HCT116 (cell line): Measurements from ENCODE around the gene FAM131A. TPM values are rescaled to one million over a fixed set of nuclear protein-coding genes. Genes with fewer than 3 reads are reported as not detected.

Source experiments
- ATAC-seq: fragments of 200-7000 bp; cut with Tn5 transposase; 2 replicates; pipeline ENCODE4 v1.9.1; 2020; ENCODE audit warnings: mild to moderate bottlenecking, moderate library complexity
- BruUV-seq: library from RNA; stranded (reverse); fragments of 400-500 nt; replicated peaks from 2 replicates; lab custom pipeline; 2021; lab: Mats Ljungman, UMichigan
- CTCF ChIA-PET: fragments of 300-600 bp; sonication (Branson Sonifier 250); formaldehyde crosslinking; loops from one replicate; lab custom pipeline; 2021; ENCODE audit warnings: antibody characterized with exemption; lab: Charles Lee
- POLR2A ChIA-PET: fragments of 300-600, 350-600 bp; sonication (Branson Sonifier 250); formaldehyde crosslinking; loops from one replicate; lab custom pipeline; 2021; ENCODE audit warnings: antibody characterized with exemption; lab: Charles Lee
- RAD21 ChIA-PET, 2 experiments: fragments of 300-600 bp; sonication (Branson Sonifier 250); formaldehyde crosslinking; loops; one replicate each; lab custom pipeline; 2023; ENCODE audit warnings: low total read pairs in 2 of 2; ENCODE audit not compliant: uncharacterized antibody in 2 of 2, unreplicated experiment in 2 of 2, low non-redundant PET in 1 of 2; lab: Charles Lee
- DNase-seq: peaks from one replicate; pipeline ENCODE4 v3.0.0-alpha.2; 2010; ENCODE audit warnings: low read depth, low spot score
- H2AFZ ChIP-seq: fragments of 200-600 bp; shearing (Covaris generic), sonication (generic); 2 replicates; pipeline ENCODE4 v1.6.1; 2017; ENCODE audit warnings: low read depth, mixed run types, mixed read lengths, antibody characterized with exemption, low read length; ENCODE audit not compliant: poor library complexity, severe bottlenecking
- H3K27ac ChIP-seq: 2 replicates; pipeline ENCODE4 v1.5.1; 2012; ENCODE audit warnings: low read depth, low read length
- H3K27me3 ChIP-seq: fragments of 200-600 bp; sonication (generic); 2 replicates; pipeline ENCODE4 v1.6.1; 2016; ENCODE audit warnings: mixed run types, low read length, mixed read lengths; ENCODE audit not compliant: insufficient read depth
- H3K36me3 ChIP-seq, 2 experiments: fragments of 200-500 bp in 1 of 2; fragments of 200-600 bp in 1 of 2; sonication (Bioruptor generic) in 1 of 2; sonication (generic) in 1 of 2; 2 replicates each; pipeline versions ENCODE4 v1.5.1 to v1.6.1; 2014 to 2016; ENCODE audit warnings: low read length in 2 of 2, inconsistent platforms in 1 of 2, mixed read lengths in 1 of 2, mixed run types in 1 of 2; ENCODE audit not compliant: insufficient read depth in 2 of 2, control insufficient read depth in 1 of 2
- H3K4me1 ChIP-seq, 2 experiments: fragments of 200-600 bp in 1 of 2; sonication (generic) in 1 of 2; 2 replicates each; pipeline versions ENCODE4 v1.5.1 to v1.6.1; 2012 to 2017; ENCODE audit warnings: low read length in 2 of 2, inconsistent platforms in 1 of 2, mild to moderate bottlenecking in 1 of 2, mixed read lengths in 1 of 2, mixed run types in 1 of 2, moderate library complexity in 1 of 2; ENCODE audit not compliant: insufficient read depth in 2 of 2, control insufficient read depth in 1 of 2
- H3K4me2 ChIP-seq: fragments of 200-600 bp; sonication (generic); 2 replicates; pipeline ENCODE4 v1.6.1; 2017; ENCODE audit warnings: mixed run types, low read length, mixed read lengths
- H3K4me3 ChIP-seq, 2 experiments: fragments of 200-600 bp in 1 of 2; sonication (generic) in 1 of 2; replicated peaks in 1 of 2; 2 replicates each; pipeline ENCODE4 v1.5.1; 2011 to 2016; ENCODE audit warnings: low read length in 2 of 2, control low read depth in 1 of 2, low read depth in 1 of 2, mild to moderate bottlenecking in 1 of 2, mixed read lengths in 1 of 2, mixed run types in 1 of 2
- H3K79me2 ChIP-seq: fragments of 200-600 bp; sonication (generic); 2 replicates; pipeline ENCODE4 v1.6.1; 2017; ENCODE audit warnings: mild to moderate bottlenecking, mixed run types, low read length, moderate library complexity, mixed read lengths; ENCODE audit not compliant: insufficient read depth
- H3K9ac ChIP-seq: fragments of 200-600 bp; sonication (generic); 2 replicates; pipeline ENCODE4 v1.6.1; 2016; ENCODE audit warnings: low read length, mixed read lengths
- H3K9me2 ChIP-seq: fragments of 200-600 bp; sonication (generic), shearing (Covaris generic); 2 replicates; pipeline ENCODE4 v1.6.1; 2017; ENCODE audit warnings: mixed run types, mild to moderate bottlenecking, moderate library complexity; ENCODE audit not compliant: insufficient read depth
- H3K9me3 ChIP-seq, 2 experiments: fragments of 200-500 bp in 1 of 2; fragments of 200-600 bp in 1 of 2; sonication (Bioruptor generic) in 1 of 2; sonication (generic) in 1 of 2; 2 replicates each; pipeline ENCODE4 v1.6.1; 2014 to 2017; ENCODE audit warnings: low read length in 2 of 2, mixed read lengths in 2 of 2, inconsistent platforms in 1 of 2, low read depth in 1 of 2, mild to moderate bottlenecking in 1 of 2, mixed run types in 1 of 2, moderate library complexity in 1 of 2; ENCODE audit not compliant: control insufficient read depth in 1 of 2, insufficient read depth in 1 of 2
- H4K20me1 ChIP-seq: fragments of 200-600 bp; sonication (generic), shearing (Covaris generic); 2 replicates; pipeline ENCODE4 v1.6.1; 2017; ENCODE audit warnings: mixed run types, mild to moderate bottlenecking, moderate library complexity; ENCODE audit not compliant: insufficient read depth
- CBX3 ChIP-seq: IDR thresholded peaks from 2 replicates; pipeline ENCODE4 v1.6.1; 2012; ENCODE audit warnings: low read depth
- CEBPB ChIP-seq: IDR thresholded peaks from 2 replicates; pipeline ENCODE4 v1.6.1; 2012; ENCODE audit warnings: low read depth
- CTCF ChIP-seq, 3 experiments: fragments of 200-600 bp in 1 of 3; sonication (generic) in 1 of 3; IDR thresholded peaks in 2 of 3; conservative IDR thresholded peaks in 1 of 3; 2 replicates each; pipeline ENCODE4 v1.5.1; 2012 to 2017; ENCODE audit warnings: low read depth in 2 of 3, low read length in 2 of 3, antibody characterized with exemption in 1 of 3, borderline replicate concordance in 1 of 3, control low read depth in 1 of 3, mild to moderate bottlenecking in 1 of 3, mixed read lengths in 1 of 3, mixed run types in 1 of 3, moderate library complexity in 1 of 3; ENCODE audit not compliant: insufficient read depth in 1 of 3
- EGR1 ChIP-seq: IDR thresholded peaks from 2 replicates; pipeline ENCODE4 v1.6.1; 2012; ENCODE audit warnings: low read depth
- ELF1 ChIP-seq: IDR thresholded peaks from 2 replicates; pipeline ENCODE4 v1.6.1; 2012; ENCODE audit warnings: low read depth, borderline replicate concordance
- EZH2 ChIP-seq: fragments of 200-600 bp; sonication (generic); IDR thresholded peaks from 2 replicates; pipeline ENCODE4 v1.6.1; 2017; ENCODE audit warnings: antibody characterized with exemption, mixed run types
- EZH2phosphoT487 ChIP-seq: fragments of 200-600 bp; IDR thresholded peaks from 2 replicates; pipeline ENCODE4 v1.6.1; 2018; ENCODE audit warnings: antibody characterized with exemption, borderline replicate concordance
- FOSL1 ChIP-seq: IDR thresholded peaks from 2 replicates; pipeline ENCODE4 v1.6.1; 2012; ENCODE audit warnings: low read depth
- POLR2A ChIP-seq: IDR thresholded peaks from 2 replicates; pipeline ENCODE4 v1.7.0; 2011; ENCODE audit warnings: borderline replicate concordance; ENCODE audit not compliant: insufficient read depth, insufficient read length; ENCODE audit errors: extremely low read depth
- POLR2AphosphoS5 ChIP-seq: IDR thresholded peaks from 2 replicates; pipeline ENCODE4 v1.6.1; 2011; ENCODE audit warnings: mild to moderate bottlenecking, low read depth, low read length, moderate library complexity
- RAD21 ChIP-seq: IDR thresholded peaks from 2 replicates; pipeline ENCODE4 v1.6.1; 2012; ENCODE audit warnings: low read depth, mild to moderate bottlenecking
- SIN3A ChIP-seq: IDR thresholded peaks from 2 replicates; pipeline ENCODE4 v1.6.1; 2012; ENCODE audit warnings: low read depth
- SRF ChIP-seq: IDR thresholded peaks from 2 replicates; pipeline ENCODE4 v1.6.1; 2012; ENCODE audit warnings: low read depth
- TCF7L2 ChIP-seq: IDR thresholded peaks from 2 replicates; pipeline ENCODE4 v1.7.0; 2011; ENCODE audit warnings: borderline replicate concordance, inconsistent platforms; ENCODE audit not compliant: insufficient read depth, insufficient read length; ENCODE audit errors: extremely low read depth
- YY1 ChIP-seq: IDR thresholded peaks from 2 replicates; pipeline ENCODE4 v1.6.1; 2011; ENCODE audit warnings: low read length, low read depth, moderate library complexity, mild to moderate bottlenecking; ENCODE audit not compliant: insufficient replicate concordance; ENCODE audit errors: extremely low read depth
- ZFX ChIP-seq: fragments of 450-650 bp; IDR thresholded peaks from 2 replicates; pipeline ENCODE4 v1.6.1; 2017
- ZNF274 ChIP-seq: fragments of 200-500 bp; sonication (Bioruptor generic); IDR thresholded peaks from 2 replicates; pipeline ENCODE4 v1.6.1; 2014; ENCODE audit warnings: mild to moderate bottlenecking, low read depth, low read length, inconsistent platforms
- intact Hi-C: fragments of 100-400 bp; cut with micrococcal nuclease; formaldehyde crosslinking; loops from 2 replicates; pipeline ENCODE4 v1.10.0; 2022
- total RNA-seq: library from RNA; stranded (reverse); gene quantifications from one replicate; pipeline ENCODE4 v1.2.1, GENCODE V29; 2021; ENCODE audit not compliant: unreplicated experiment
- TF ChIP-seq, protein P1 (sequence below): IDR thresholded peaks from 2 replicates; pipeline ENCODE4 v1.6.1; 2012; ENCODE audit warnings: low read depth
- TF ChIP-seq, protein P2 (sequence below): IDR thresholded peaks from 2 replicates; pipeline ENCODE4 v1.6.1; 2011; ENCODE audit warnings: mild to moderate bottlenecking, low read length, moderate library complexity; ENCODE audit not compliant: insufficient replicate concordance; ENCODE audit errors: extremely low read depth

FAM131A gene
- total RNA-seq, 1 experiment from 2014 or later = 17.8 TPM

DNA sequence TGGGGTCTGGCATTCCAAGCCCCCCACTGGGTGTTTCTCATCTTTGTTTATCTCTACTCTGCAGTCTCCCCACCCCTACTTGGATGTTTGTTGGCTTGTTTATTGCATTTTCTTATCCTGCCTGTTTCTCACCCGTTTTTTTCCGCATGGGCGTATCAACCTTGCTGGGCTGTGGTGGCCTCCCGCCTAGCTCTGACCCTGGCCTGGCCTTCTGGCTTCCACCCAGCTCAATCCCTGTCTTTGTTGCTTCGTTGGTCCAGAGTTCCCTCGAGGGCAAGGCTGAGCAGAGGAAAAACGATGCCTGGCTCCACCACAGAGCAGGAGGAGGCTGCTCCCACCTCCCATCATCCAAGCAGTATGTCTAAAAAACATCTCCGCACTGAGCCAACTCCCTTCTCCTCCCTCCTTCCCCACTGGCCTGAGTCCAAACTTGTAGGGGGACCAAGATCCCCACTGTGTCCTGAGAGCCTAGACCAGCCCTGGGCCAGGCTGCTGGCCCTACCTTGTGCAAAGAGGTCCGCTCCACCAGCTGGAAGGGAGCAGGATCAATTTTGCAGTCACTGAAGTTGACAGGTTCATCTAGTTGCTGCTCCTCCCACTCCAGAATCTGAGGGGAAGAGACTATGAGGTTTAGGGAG, 14.2 kb downstream of the FAM131A start:
- DNase-seq = no peak
- CTCF ChIA-PET = no interaction called here
- Histone ChIP-seq H2AFZ (no peak overlapping the region), H3K4me3 (no peak overlapping the region), H3K36me3 (peaks cover 17 to 19% of the 10 kb centered on the region in 2 experiments; a peak in 3 of 4 replicates), H3K27ac (no peak overlapping the region; the same call in 1 of the 2 replicates), H4K20me1 (no peaks in the 10 kb centered on the region), H3K9me2 (no peaks in the 10 kb centered on the region), H3K9ac (no peak overlapping the region), H3K4me2 (no peak overlapping the region), H3K4me1 (peaks cover 0 to 3% of the 10 kb centered on the region in 2 experiments; a peak in 1 of 4 replicates), H3K9me3 (no peaks in the 10 kb centered on the region), H3K79me2 (no peaks in the 10 kb centered on the region), H3K27me3 (no peaks in the 10 kb centered on the region)
- RAD21 ChIA-PET = no interaction called here
- TF ChIP-seq ZNF274 (no peak), CEBPB (no peak), ELF1 (no peak), EGR1 (no peak), SRF (no peak), EZH2phosphoT487 (no peak), EZH2 (no peak), YY1 (no peak), CBX3 (no peak), SIN3A (no peak), CTCF (IDR thresholded peaks at IDR 0.05 in 2 of 3, conservative IDR thresholded peaks at IDR 0.05 in 1 of 3; ENCODE audit: borderline replicate concordance in 1 of 3, insufficient read depth in 1 of 3, low read depth in 2 of 3, low read length in 2 of 3) (no peak), POLR2A (no peak), RAD21 (no peak), TCF7L2 (no peak), FOSL1 (no peak), ZFX (no peak), POLR2AphosphoS5 (no peak)
- TF ChIP-seq, protein P1, sequence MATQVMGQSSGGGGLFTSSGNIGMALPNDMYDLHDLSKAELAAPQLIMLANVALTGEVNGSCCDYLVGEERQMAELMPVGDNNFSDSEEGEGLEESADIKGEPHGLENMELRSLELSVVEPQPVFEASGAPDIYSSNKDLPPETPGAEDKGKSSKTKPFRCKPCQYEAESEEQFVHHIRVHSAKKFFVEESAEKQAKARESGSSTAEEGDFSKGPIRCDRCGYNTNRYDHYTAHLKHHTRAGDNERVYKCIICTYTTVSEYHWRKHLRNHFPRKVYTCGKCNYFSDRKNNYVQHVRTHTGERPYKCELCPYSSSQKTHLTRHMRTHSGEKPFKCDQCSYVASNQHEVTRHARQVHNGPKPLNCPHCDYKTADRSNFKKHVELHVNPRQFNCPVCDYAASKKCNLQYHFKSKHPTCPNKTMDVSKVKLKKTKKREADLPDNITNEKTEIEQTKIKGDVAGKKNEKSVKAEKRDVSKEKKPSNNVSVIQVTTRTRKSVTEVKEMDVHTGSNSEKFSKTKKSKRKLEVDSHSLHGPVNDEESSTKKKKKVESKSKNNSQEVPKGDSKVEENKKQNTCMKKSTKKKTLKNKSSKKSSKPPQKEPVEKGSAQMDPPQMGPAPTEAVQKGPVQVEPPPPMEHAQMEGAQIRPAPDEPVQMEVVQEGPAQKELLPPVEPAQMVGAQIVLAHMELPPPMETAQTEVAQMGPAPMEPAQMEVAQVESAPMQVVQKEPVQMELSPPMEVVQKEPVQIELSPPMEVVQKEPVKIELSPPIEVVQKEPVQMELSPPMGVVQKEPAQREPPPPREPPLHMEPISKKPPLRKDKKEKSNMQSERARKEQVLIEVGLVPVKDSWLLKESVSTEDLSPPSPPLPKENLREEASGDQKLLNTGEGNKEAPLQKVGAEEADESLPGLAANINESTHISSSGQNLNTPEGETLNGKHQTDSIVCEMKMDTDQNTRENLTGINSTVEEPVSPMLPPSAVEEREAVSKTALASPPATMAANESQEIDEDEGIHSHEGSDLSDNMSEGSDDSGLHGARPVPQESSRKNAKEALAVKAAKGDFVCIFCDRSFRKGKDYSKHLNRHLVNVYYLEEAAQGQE = no peak
- TF ChIP-seq, protein P2, sequence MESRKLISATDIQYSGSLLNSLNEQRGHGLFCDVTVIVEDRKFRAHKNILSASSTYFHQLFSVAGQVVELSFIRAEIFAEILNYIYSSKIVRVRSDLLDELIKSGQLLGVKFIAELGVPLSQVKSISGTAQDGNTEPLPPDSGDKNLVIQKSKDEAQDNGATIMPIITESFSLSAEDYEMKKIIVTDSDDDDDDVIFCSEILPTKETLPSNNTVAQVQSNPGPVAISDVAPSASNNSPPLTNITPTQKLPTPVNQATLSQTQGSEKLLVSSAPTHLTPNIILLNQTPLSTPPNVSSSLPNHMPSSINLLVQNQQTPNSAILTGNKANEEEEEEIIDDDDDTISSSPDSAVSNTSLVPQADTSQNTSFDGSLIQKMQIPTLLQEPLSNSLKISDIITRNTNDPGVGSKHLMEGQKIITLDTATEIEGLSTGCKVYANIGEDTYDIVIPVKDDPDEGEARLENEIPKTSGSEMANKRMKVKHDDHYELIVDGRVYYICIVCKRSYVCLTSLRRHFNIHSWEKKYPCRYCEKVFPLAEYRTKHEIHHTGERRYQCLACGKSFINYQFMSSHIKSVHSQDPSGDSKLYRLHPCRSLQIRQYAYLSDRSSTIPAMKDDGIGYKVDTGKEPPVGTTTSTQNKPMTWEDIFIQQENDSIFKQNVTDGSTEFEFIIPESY = no peak
- no peak for ATAC-seq
- POLR2A ChIA-PET = interaction anchor here (1.4 kb wide), 1 partner anchor 11 kb away, joined by 4 read pairs; no protein-coding TSS in a partner anchor
- BruUV-seq = no TSS peak
- intact Hi-C loops = no loop called here
